Measurements from ENCODE around the gene ALKBH5.

ALKBH5 gene

DNA sequence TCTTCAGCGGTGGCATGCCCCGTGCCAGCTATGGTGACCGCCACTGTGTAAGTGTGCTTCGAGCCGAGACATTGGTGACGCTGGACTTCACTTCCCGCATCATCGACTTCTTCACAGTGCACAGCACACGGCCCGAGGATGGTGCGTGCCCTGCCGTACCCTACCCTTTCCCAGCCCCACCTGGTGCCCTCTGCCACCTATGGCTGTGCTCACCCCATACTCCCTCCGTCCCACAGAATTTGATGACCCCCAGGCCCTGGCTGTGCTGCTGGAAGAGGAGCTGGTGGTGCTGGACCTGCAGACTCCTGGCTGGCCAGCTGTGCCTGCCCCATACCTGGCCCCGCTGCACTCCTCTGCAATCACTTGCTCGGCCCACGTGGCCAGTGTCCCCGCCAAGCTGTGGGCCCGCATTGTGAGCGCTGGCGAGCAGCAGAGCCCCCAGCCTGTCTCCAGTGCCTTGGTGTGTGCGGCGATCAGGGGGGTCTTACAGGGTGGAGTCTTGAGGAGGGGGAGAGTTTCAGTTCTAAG is 51.3 kb downstream of the ALKBH5 start:
- no peak overlapping the region for H3K4me3 ChIP-seq (ENCODE audit: low read depth, low read length)
- TF ChIP-seq CTCF (IDR thresholded peaks at IDR 0.05; ENCODE audit: low read depth, low read length) = no peak

GRCh38 chr17:18235743-18236256 is 52.2 kb downstream of the ALKBH5 start:
- no peak for TF ChIP-seq CTCF (IDR thresholded peaks at IDR 0.05; ENCODE audit: low read depth, low read length)
- no peak overlapping the region for H3K4me3 ChIP-seq (ENCODE audit: low read depth, low read length)

DNA sequence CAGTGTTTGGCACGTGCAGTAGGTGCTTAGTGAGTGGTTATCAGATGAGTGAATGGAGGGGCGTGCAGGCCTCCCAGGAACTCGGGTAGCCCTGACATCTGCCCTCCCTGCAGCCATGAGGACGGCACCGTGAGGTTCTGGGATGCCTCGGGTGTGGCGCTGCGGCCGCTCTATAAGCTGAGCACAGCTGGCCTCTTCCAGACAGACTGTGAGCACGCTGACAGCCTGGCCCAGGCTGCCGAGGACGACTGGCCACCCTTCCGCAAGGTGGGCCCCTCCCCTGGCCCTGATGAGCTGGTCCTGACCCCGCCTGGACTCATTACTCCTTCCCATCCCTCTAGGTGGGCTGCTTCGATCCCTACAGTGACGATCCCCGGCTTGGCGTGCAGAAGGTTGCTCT is 52.9 kb downstream of the ALKBH5 start:
- no peak overlapping the region for H3K4me3 ChIP-seq (ENCODE audit: low read depth, low read length)
- TF ChIP-seq CTCF (IDR thresholded peaks at IDR 0.05; ENCODE audit: low read depth, low read length) = no peak

DNA sequence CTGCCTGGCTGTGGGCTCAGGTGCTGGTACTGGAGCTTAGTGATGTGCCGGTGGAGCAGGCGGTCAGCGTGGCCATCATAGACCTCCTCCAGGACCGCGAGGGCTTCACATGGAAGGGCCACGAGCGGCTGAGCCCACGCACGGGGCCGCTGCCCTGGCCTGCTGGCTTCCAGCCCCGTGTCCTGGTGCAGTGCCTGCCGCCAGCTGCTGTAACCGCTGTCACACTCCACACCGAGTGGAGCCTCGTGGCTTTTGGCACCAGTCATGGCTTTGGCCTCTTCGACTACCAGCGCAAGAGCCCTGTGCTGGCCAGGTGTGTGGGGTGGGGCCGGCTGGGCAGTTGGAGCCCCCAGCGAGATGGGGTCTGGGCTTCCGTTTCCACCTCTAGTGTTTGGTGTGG is 53.8 kb downstream of the ALKBH5 start:
- no peak overlapping the region for H3K4me3 ChIP-seq (ENCODE audit: low read depth, low read length)
- TF ChIP-seq CTCF (IDR thresholded peaks at IDR 0.05; ENCODE audit: low read depth, low read length) = no peak

GRCh38 chr17:18238299-18238698 is 54.7 kb downstream of the ALKBH5 start:
- no peak for TF ChIP-seq CTCF (IDR thresholded peaks at IDR 0.05; ENCODE audit: low read depth, low read length)
- H3K4me3 ChIP-seq (ENCODE audit: low read depth, low read length) = no peak overlapping the region

DNA sequence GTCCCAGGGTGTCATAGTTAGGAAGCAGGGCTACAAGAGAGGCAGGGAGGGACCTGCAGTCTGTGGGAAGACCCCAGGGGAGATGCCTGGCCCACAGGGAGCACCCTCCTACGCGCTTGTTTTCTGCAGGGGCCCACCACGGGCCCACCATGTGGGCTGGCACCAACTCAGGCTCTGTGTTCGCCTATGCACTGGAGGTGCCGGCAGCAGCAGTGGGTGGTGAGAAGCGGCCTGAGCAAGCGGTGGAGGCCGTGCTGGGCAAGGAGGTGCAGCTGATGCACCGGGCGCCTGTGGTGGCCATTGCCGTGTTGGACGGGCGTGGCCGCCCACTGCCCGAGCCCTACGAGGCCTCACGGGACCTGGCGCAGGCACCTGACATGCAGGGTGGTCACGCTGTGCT is 56.8 kb downstream of the ALKBH5 start:
- no peak overlapping the region for H3K4me3 ChIP-seq (ENCODE audit: low read depth, low read length)
- no peak for TF ChIP-seq CTCF (IDR thresholded peaks at IDR 0.05; ENCODE audit: low read depth, low read length)

DNA sequence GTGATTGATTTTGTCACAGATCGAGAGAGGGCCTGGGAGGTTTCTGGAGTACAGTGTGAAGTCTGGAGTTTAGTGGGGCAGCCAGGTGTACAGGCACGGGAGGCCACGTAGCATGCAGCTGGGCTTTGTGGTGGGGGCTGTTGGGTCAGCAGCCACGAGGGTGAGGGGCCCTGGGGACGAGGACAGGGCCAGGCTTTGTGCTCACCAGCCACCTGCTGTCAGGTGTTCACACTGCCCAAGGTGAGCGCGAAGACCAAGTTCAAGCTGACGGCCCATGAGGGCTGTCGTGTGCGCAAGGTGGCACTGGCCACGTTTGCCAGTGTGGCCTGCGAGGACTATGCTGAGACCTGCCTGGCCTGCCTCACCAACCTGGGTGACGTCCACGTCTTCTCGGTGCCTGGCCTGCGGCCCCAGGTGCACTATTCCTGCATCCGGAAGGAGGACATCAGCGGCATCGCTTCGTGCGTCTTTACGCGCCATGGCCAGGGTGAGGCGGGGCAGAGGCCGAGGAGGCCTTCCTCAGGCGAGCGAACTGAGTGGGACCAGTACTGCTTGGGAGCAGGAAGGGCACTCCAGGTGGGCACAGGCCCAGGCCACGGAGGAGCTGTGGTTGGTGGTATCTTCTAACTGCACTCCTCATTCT is 57.7 kb downstream of the ALKBH5 start:
- no peak overlapping the region for H3K4me3 ChIP-seq (ENCODE audit: low read depth, low read length)
- no peak for TF ChIP-seq CTCF (IDR thresholded peaks at IDR 0.05; ENCODE audit: low read depth, low read length)

All from WI38 (cell line).